CD4-positive, alpha-beta T cell (primary cell): ENCODE results near the gene SEMA4B. TPM values are rescaled to one million over a fixed set of nuclear protein-coding genes. Genes with fewer than 3 reads are reported as not detected.

Experiments used
- ATAC-seq: fragments of 200-7000 bp; cut with Tn5 transposase; one replicate; pipeline ENCODE4 v1.10.0; 2022; ENCODE audit warnings: mild to moderate bottlenecking; ENCODE audit not compliant: poor library complexity
- CTCF ChIA-PET: fragments of 350-600 bp; sonication (Branson Sonifier 250); formaldehyde crosslinking; loops from one replicate; lab custom pipeline; 2021; ENCODE audit warnings: antibody characterized with exemption, inconsistent platforms; lab: Charles Lee
- POLR2A ChIA-PET: fragments of 350-600 bp; sonication (Branson Sonifier 250); formaldehyde crosslinking; loops from one replicate; lab custom pipeline; 2021; ENCODE audit warnings: antibody characterized with exemption, inconsistent platforms; lab: Charles Lee
- DNase-seq, 14 experiments: peaks; one replicate each; pipeline ENCODE4 v3.0.0-alpha.2; 2013 to 2020; ENCODE audit warnings: mixed read lengths in 2 of 14
- H3K27ac ChIP-seq, 2 donors: one replicate each; pipeline versions ENCODE4 v1.5.1 to v1.7.0; 2013; ENCODE audit warnings: low read length in 2 of 2, low read depth in 1 of 2, mild to moderate bottlenecking in 1 of 2
- H3K27me3 ChIP-seq, 2 experiments: 1 replicate in 1 of 2; 2 replicates in 1 of 2; pipeline versions ENCODE4 v1.6.1 to v1.7.0; 2013; ENCODE audit warnings: low read length in 2 of 2, control low read depth in 1 of 2, mild to moderate bottlenecking in 1 of 2, moderate library complexity in 1 of 2; ENCODE audit not compliant: insufficient read depth in 2 of 2, control insufficient read depth in 1 of 2
- H3K36me3 ChIP-seq: one replicate; pipeline ENCODE4 v1.6.1; 2013; ENCODE audit warnings: low read length, control low read depth; ENCODE audit not compliant: insufficient read depth
- H3K4me1 ChIP-seq: one replicate; pipeline ENCODE4 v1.6.1; 2013; ENCODE audit warnings: low read length, control low read depth; ENCODE audit not compliant: insufficient read depth
- H3K4me3 ChIP-seq: one replicate; pipeline ENCODE4 v1.5.1; 2013; ENCODE audit warnings: mild to moderate bottlenecking, low read length, moderate library complexity
- H3K9me3 ChIP-seq, 2 experiments: 1 replicate in 1 of 2; 2 replicates in 1 of 2; pipeline versions ENCODE4 v1.6.1 to v1.7.0; 2013; ENCODE audit warnings: low read length in 2 of 2, mild to moderate bottlenecking in 2 of 2, control low read depth in 1 of 2, moderate library complexity in 1 of 2; ENCODE audit not compliant: control insufficient read depth in 1 of 2, insufficient read depth in 1 of 2
- H3K27ac Mint-ChIP-seq: one replicate; pipeline ENCODE4 v1.8.0; 2020; ENCODE audit warnings: mixed read lengths
- H3K27me3 Mint-ChIP-seq: one replicate; pipeline ENCODE4 v1.8.0; 2021; ENCODE audit warnings: mixed read lengths
- H3K36me3 Mint-ChIP-seq: one replicate; pipeline ENCODE4 v1.8.0; 2021; ENCODE audit warnings: low read depth, mixed read lengths
- H3K4me1 Mint-ChIP-seq: one replicate; pipeline ENCODE4 v1.8.0; 2021; ENCODE audit warnings: low read depth, mixed read lengths
- H3K4me3 Mint-ChIP-seq: one replicate; pipeline ENCODE4 v1.8.0; 2020; ENCODE audit warnings: mild to moderate bottlenecking, mixed read lengths
- H3K9me3 Mint-ChIP-seq: one replicate; pipeline ENCODE4 v1.8.0; 2020; ENCODE audit warnings: mixed read lengths
- CTCF ChIP-seq: fragments of 200-600 bp; IDR thresholded peaks from one replicate; pipeline ENCODE4 v1.8.0; 2022; ENCODE audit warnings: antibody characterized with exemption, mild to moderate bottlenecking
- intact Hi-C, 2 experiments: fragments of 100-400 bp; cut with DNase I in 1 of 2; cut with micrococcal nuclease in 1 of 2; formaldehyde crosslinking; loops; one replicate each; pipeline versions ENCODE4 v1.15.1 to v1.9.0; 2023 to 2025; cut with DNase I, micrococcal nuclease
- total RNA-seq, 174 experiments: library from RNA in 2 of 174; stranded (reverse) in 2 of 174; gene quantifications; one replicate each; pipeline ENCODE4 v1.2.3 and lab custom pipeline; 2021 to 2026

Gene SEMA4B
- total RNA-seq, 2 experiments from 2014 or later = 8.0 to 9.5 TPM

GRCh38 chr15:90233387-90234095 is 32.4 kb downstream of the SEMA4B start, which contains the start of gene CIB1:
Gene CIB1, minus strand, starts transcription at chr15:90233941. Its CDS starts 56 bp downstream, at chr15:90233885.
- ChIA-PET CTCF (interaction anchor here (0.6 to 1.6 kb wide), 7 partner anchors 12 to 699 kb away, joined by 3 to 7 read pairs (median 4); partner anchors contain the start of genes HDDC3 and NGRN), POLR2A (interaction anchor here (0.6 to 5.1 kb wide), 23 partner anchors 11 to 701 kb away, joined by 3 to 97 read pairs (median 7); partner anchors contain the start of genes AP3S2, HDDC3, IDH2 and IQGAP1)
- DNase-seq = peak; percentile 17 to 98 (median 96)
- peaks cover 60% of the 10 kb centered on the region for H3K4me1 ChIP-seq
- H3K27ac ChIP-seq = peak within 1 kb of the TSS; percentile 97 to 99
- Mint-ChIP-seq H3K4me1 (peaks cover 56% of the 10 kb centered on the region), H3K27me3 (no peaks in the 10 kb centered on the region), H3K27ac (peak within 1 kb of the TSS; percentile 99), H3K36me3 (peaks cover 65% of the 10 kb centered on the region), H3K4me3 (peak within 1 kb of the TSS; percentile 93), H3K9me3 (no peaks in the 10 kb centered on the region)
- H3K36me3 ChIP-seq = peaks cover 41% of the 10 kb centered on the region
- intact Hi-C loops = loop anchor here (1.0 to 10.0 kb wide), 8 partner anchors 32 to 697 kb away; partner anchors contain the start of genes NGRN (in 2 of the 2), AP3S2 (in 1 of the 2), IDH2 (in 1 of the 2) and IQGAP1 (in 1 of the 2)
- peak; percentile 1 for TF ChIP-seq CTCF
- no peaks in the 10 kb centered on the region for H3K27me3 ChIP-seq
- H3K9me3 ChIP-seq = no peaks in the 10 kb centered on the region
- peak within 1 kb of the TSS; percentile 89 for H3K4me3 ChIP-seq
- peak; percentile 69 for ATAC-seq

- peaks cover 50% of the 10 kb centered on the region for H3K4me1 Mint-ChIP-seq
- TF ChIP-seq CTCF = no peak
- H3K36me3 Mint-ChIP-seq = peaks cover 64% of the 10 kb centered on the region
- intact Hi-C loops = loop anchor here (1.0 to 10.0 kb wide), 8 partner anchors 31 to 696 kb away; partner anchors contain the start of genes NGRN (in 2 of the 2), AP3S2 (in 1 of the 2), IDH2 (in 1 of the 2) and IQGAP1 (in 1 of the 2)
- ATAC-seq (peak; percentile 58), DNase-seq (peak in 5 of 14 experiments; percentile 78 to 98 (median 95))
- ChIA-PET POLR2A (interaction anchor here (0.6 to 5.1 kb wide), 22 partner anchors 10 to 701 kb away, joined by 3 to 97 read pairs (median 8); partner anchors contain the start of genes AP3S2, HDDC3, IDH2 and IQGAP1), CTCF (interaction anchor here (0.6 to 1.6 kb wide), 5 partner anchors 20 to 698 kb away, joined by 3 to 7 read pairs (median 4); partner anchors contain the start of gene HDDC3)
- no peaks in the 10 kb centered on the region for H3K9me3 Mint-ChIP-seq
- peak within 1 kb of the TSS; percentile 89 for H3K4me3 ChIP-seq
- H3K27me3 Mint-ChIP-seq = no peaks in the 10 kb centered on the region
- H3K4me1 ChIP-seq = peaks cover 53% of the 10 kb centered on the region
- peak within 1 kb of the TSS; percentile 97 to 99 for H3K27ac ChIP-seq
- peak within 1 kb of the TSS; percentile 93 for H3K4me3 Mint-ChIP-seq
- peaks cover 39% of the 10 kb centered on the region for H3K36me3 ChIP-seq
- H3K9me3 ChIP-seq = no peaks in the 10 kb centered on the region
- H3K27ac Mint-ChIP-seq = peak within 1 kb of the TSS; percentile 99
- H3K27me3 ChIP-seq = no peaks in the 10 kb centered on the region
These were observed 33.2 kb downstream of the SEMA4B start, which contains the start of gene GDPGP1 for GRCh38 chr15:90234096-90234988. Gene GDPGP1, plus strand, starts transcription at chr15:90234209. Its CDS starts 6,700 bp downstream, at chr15:90240909.

DNA sequence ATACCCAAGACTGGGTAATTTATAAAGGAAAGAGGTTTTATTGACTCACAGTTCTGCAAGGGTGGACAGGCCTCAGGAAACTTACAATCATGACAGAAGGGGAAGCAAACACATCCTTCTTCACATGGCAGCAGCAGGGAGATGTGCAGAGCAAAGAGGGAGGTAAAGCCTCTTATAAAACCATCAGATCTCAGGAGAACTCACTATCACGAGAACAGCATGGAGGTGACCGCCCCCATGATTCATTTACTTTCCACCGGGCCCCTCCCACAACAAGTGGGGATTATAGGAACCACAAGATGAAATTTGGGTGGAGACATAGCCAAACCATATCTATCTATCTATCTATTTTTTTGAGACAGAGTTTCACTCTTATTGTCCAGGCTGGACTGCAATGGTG is 38.2 kb downstream of the SEMA4B start:
- Mint-ChIP-seq H3K27ac (peak overlapping the region; percentile 27), H3K4me3 (no peak overlapping the region), H3K27me3 (no peaks in the 10 kb centered on the region), H3K4me1 (peaks cover 9% of the 10 kb centered on the region), H3K36me3 (peaks cover 40% of the 10 kb centered on the region), H3K9me3 (no peaks in the 10 kb centered on the region)
- peaks cover 34% of the 10 kb centered on the region for H3K36me3 ChIP-seq
- intact Hi-C loops = loop anchor here in 1 of 2 experiments (10.0 kb wide), 1 partner anchor 345 kb away; the partner anchor contains the start of gene AP3S2
- no peaks in the 10 kb centered on the region for H3K27me3 ChIP-seq
- peaks cover 9% of the 10 kb centered on the region for H3K4me1 ChIP-seq
- no peak for DNase-seq
- POLR2A ChIA-PET = no interaction called here
- no peak overlapping the region for H3K4me3 ChIP-seq
- H3K27ac ChIP-seq = no peak overlapping the region
- no peak for ATAC-seq
- H3K9me3 ChIP-seq = no peaks in the 10 kb centered on the region
- CTCF ChIA-PET = interaction anchor here (1.0 kb wide), 1 partner anchor 18 kb away, joined by 3 read pairs; no protein-coding TSS in a partner anchor
- TF ChIP-seq CTCF = no peak
